Mesendoderm (in vitro differentiated cells): Measurements from ENCODE around the gene P2RY1.

Experiments used
- DNase-seq: peaks from one replicate; pipeline ENCODE4 v3.0.0; 2013
- H2AK5ac ChIP-seq: 2 replicates; pipeline ENCODE4 v1.6.1; 2013; ENCODE audit warnings: low read length, inconsistent platforms
- H2BK120ac ChIP-seq: 2 replicates; pipeline ENCODE4 v1.6.1; 2013; ENCODE audit warnings: low read depth, mild to moderate bottlenecking, low read length, moderate library complexity, mixed read lengths
- H2BK15ac ChIP-seq: replicated peaks from 2 replicates; pipeline ENCODE4 v1.6.1; 2013; ENCODE audit warnings: low read depth, mild to moderate bottlenecking, moderate library complexity
- H2BK5ac ChIP-seq: 2 replicates; pipeline ENCODE4 v1.6.1; 2013; ENCODE audit warnings: low read length, inconsistent platforms
- H3K18ac ChIP-seq: 2 replicates; pipeline ENCODE4 v1.6.1; 2013; ENCODE audit warnings: mild to moderate bottlenecking, low read length, mixed read lengths
- H3K23ac ChIP-seq: one replicate; pipeline ENCODE4 v1.6.1; 2013; ENCODE audit warnings: low read length
- H3K27ac ChIP-seq: 2 replicates; pipeline ENCODE4 v1.5.1; 2013; ENCODE audit warnings: low read depth, mild to moderate bottlenecking, inconsistent platforms, low read length, moderate library complexity
- H3K27me3 ChIP-seq: 2 replicates; pipeline ENCODE4 v1.6.1; 2013; ENCODE audit warnings: low read length, control low read depth, mild to moderate bottlenecking, inconsistent platforms; ENCODE audit not compliant: insufficient read depth, poor library complexity
- H3K36me3 ChIP-seq: 2 replicates; pipeline ENCODE4 v1.6.1; 2013; ENCODE audit warnings: low read length, inconsistent platforms; ENCODE audit not compliant: control insufficient read depth, insufficient read depth
- H3K4ac ChIP-seq: one replicate; pipeline ENCODE4 v1.6.1; 2013; ENCODE audit warnings: low read depth, mild to moderate bottlenecking, low read length, moderate library complexity
- H3K4me1 ChIP-seq: 2 replicates; pipeline ENCODE4 v1.6.1; 2013; ENCODE audit warnings: low read depth, low read length, inconsistent platforms; ENCODE audit not compliant: control insufficient read depth
- H3K4me2 ChIP-seq: 2 replicates; pipeline ENCODE4 v1.6.1; 2013; ENCODE audit warnings: low read length
- H3K4me3 ChIP-seq: 2 replicates; pipeline ENCODE4 v1.5.1; 2013; ENCODE audit warnings: mild to moderate bottlenecking, low read length
- H3K56ac ChIP-seq: one replicate; pipeline ENCODE4 v1.6.1; 2013; ENCODE audit warnings: low read length
- H3K79me1 ChIP-seq: 2 replicates; pipeline ENCODE4 v1.6.1; 2013; ENCODE audit warnings: low read length, inconsistent platforms
- H3K79me2 ChIP-seq: 2 replicates; pipeline ENCODE4 v1.6.1; 2013; ENCODE audit warnings: mild to moderate bottlenecking, low read length; ENCODE audit not compliant: control insufficient read depth, insufficient read depth
- H3K9ac ChIP-seq: 2 replicates; pipeline ENCODE4 v1.6.1; 2013; ENCODE audit warnings: low read length, inconsistent platforms
- H4K5ac ChIP-seq: one replicate; pipeline ENCODE4 v1.6.1; 2013; ENCODE audit warnings: low read length
- H4K8ac ChIP-seq: one replicate; pipeline ENCODE4 v1.6.1; 2013; ENCODE audit warnings: low read depth, mild to moderate bottlenecking, control low read depth, low read length, moderate library complexity
- WGBS: extraction: QIAGEN DNeasy Blood & Tissue Kit; methylation state at CpG from one replicate; pipeline ENCODE4 v1.1.7; 2013; ENCODE audit warnings: low lambda C conversion rate, missing lambda C conversion rate; ENCODE audit not compliant: insufficient coverage; ENCODE audit errors: extremely low coverage; 5-methylcytosine and 5-hydroxymethylcytosine counted together

Gene P2RY1

GRCh38 chr3:152834191-152834775, 648 bp upstream of the P2RY1 start:
- peak overlapping the region; percentile 46 for H3K27ac ChIP-seq
- no peak overlapping the region for H3K18ac ChIP-seq
- peak overlapping the region; percentile 54 for H3K4me2 ChIP-seq
- no peak overlapping the region for H3K23ac ChIP-seq
- no peak overlapping the region for H2BK5ac ChIP-seq
- H3K79me2 ChIP-seq = peaks cover 10% of the 10 kb centered on the region
- H3K4ac ChIP-seq = no peak overlapping the region
- no peak overlapping the region for H2AK5ac ChIP-seq
- WGBS = no CpG with 5 or more reads among the region's 17 CpGs
- H4K5ac ChIP-seq = no peak overlapping the region
- no peaks in the 10 kb centered on the region for H3K27me3 ChIP-seq
- peak overlapping the region; percentile 72 for H3K4me3 ChIP-seq
- no peak overlapping the region for H2BK15ac ChIP-seq
- H3K36me3 ChIP-seq = no peaks in the 10 kb centered on the region
- H3K4me1 ChIP-seq = no peaks in the 10 kb centered on the region
- DNase-seq = no peak
- H3K56ac ChIP-seq = peak overlapping the region; percentile 94
- H3K9ac ChIP-seq = peak overlapping the region; percentile 92
- no peak overlapping the region for H2BK120ac ChIP-seq
- no peak overlapping the region for H4K8ac ChIP-seq
- H3K79me1 ChIP-seq = no peaks in the 10 kb centered on the region

- Histone ChIP-seq H4K8ac (no peak overlapping the region), H2BK5ac (no peak overlapping the region), H3K79me1 (no peaks in the 10 kb centered on the region), H2BK15ac (no peak overlapping the region), H4K5ac (no peak overlapping the region), H2BK120ac (no peak overlapping the region), H3K4me2 (peak overlapping the region; percentile 54), H3K23ac (peak overlapping the region; percentile 83), H3K27me3 (no peaks in the 10 kb centered on the region), H3K36me3 (no peaks in the 10 kb centered on the region), H3K4me1 (no peaks in the 10 kb centered on the region), H3K27ac (peak overlapping the region; percentile 46), H3K4ac (peak overlapping the region; percentile 41), H3K18ac (peak overlapping the region; percentile 35), H3K79me2 (peaks cover 10% of the 10 kb centered on the region), H3K56ac (peak overlapping the region; percentile 94), H2AK5ac (no peak overlapping the region), H3K4me3 (peak overlapping the region; percentile 72), H3K9ac (peak overlapping the region; percentile 92)
- no CpG with 5 or more reads among the region's 47 CpGs for WGBS
- peak; percentile 51 for DNase-seq
Measured at GRCh38 chr3:152835601-152836102, 721 bp downstream of the P2RY1 start.

GRCh38 chr3:152836269-152836668, 1.3 kb downstream of the P2RY1 start:
- H3K18ac ChIP-seq = no peak overlapping the region
- WGBS = no CpG with 5 or more reads among the region's 14 CpGs
- no peak overlapping the region for H3K23ac ChIP-seq
- H3K56ac ChIP-seq = peak overlapping the region; percentile 94
- DNase-seq = no peak
- H2BK15ac ChIP-seq = no peak overlapping the region
- H4K5ac ChIP-seq = no peak overlapping the region
- H3K79me1 ChIP-seq = no peaks in the 10 kb centered on the region
- peak overlapping the region; percentile 92 for H3K9ac ChIP-seq
- H3K27ac ChIP-seq = no peak overlapping the region
- no peaks in the 10 kb centered on the region for H3K27me3 ChIP-seq
- no peak overlapping the region for H2AK5ac ChIP-seq
- H3K36me3 ChIP-seq = no peaks in the 10 kb centered on the region
- peaks cover 10% of the 10 kb centered on the region for H3K79me2 ChIP-seq
- peak overlapping the region; percentile 72 for H3K4me3 ChIP-seq
- no peak overlapping the region for H4K8ac ChIP-seq
- H3K4ac ChIP-seq = no peak overlapping the region
- H2BK5ac ChIP-seq = no peak overlapping the region
- peak overlapping the region; percentile 54 for H3K4me2 ChIP-seq
- H3K4me1 ChIP-seq = no peaks in the 10 kb centered on the region
- no peak overlapping the region for H2BK120ac ChIP-seq

- no peaks in the 10 kb centered on the region for H3K79me1 ChIP-seq
- no CpG with 5 or more reads among the region's 1 CpG for WGBS
Measured at GRCh38 chr3:152839511-152839910, 4.6 kb downstream of the P2RY1 start.

GRCh38 chr3:152841131-152841530, 6.2 kb downstream of the P2RY1 start:
- Histone ChIP-seq H3K9ac (no peak overlapping the region), H3K4ac (no peak overlapping the region), H2BK120ac (no peak overlapping the region), H2AK5ac (no peak overlapping the region), H3K79me2 (peaks cover 5% of the 10 kb centered on the region), H4K8ac (no peak overlapping the region), H3K4me2 (no peak overlapping the region), H3K27ac (no peak overlapping the region), H3K36me3 (no peaks in the 10 kb centered on the region), H3K79me1 (no peaks in the 10 kb centered on the region), H3K27me3 (no peaks in the 10 kb centered on the region), H3K4me1 (no peaks in the 10 kb centered on the region), H3K18ac (no peak overlapping the region), H3K4me3 (no peak overlapping the region), H3K23ac (no peak overlapping the region), H2BK15ac (no peak overlapping the region), H4K5ac (no peak overlapping the region), H2BK5ac (no peak overlapping the region), H3K56ac (no peak overlapping the region)
- WGBS = no CpG with 5 or more reads among the region's 1 CpG
- no peak for DNase-seq

More at GRCh38 chr3:152839511-152839910, 4.6 kb downstream of the P2RY1 start:
- H3K23ac ChIP-seq = no peak overlapping the region
- no peak overlapping the region for H3K56ac ChIP-seq
- no peak overlapping the region for H4K5ac ChIP-seq
- no peak overlapping the region for H3K9ac ChIP-seq
- H3K27me3 ChIP-seq = no peaks in the 10 kb centered on the region
- no peak overlapping the region for H3K18ac ChIP-seq
- no peak for DNase-seq
- peaks cover 10% of the 10 kb centered on the region for H3K79me2 ChIP-seq
- no peak overlapping the region for H2BK5ac ChIP-seq
- no peak overlapping the region for H4K8ac ChIP-seq
- no peaks in the 10 kb centered on the region for H3K36me3 ChIP-seq
- H2BK120ac ChIP-seq = no peak overlapping the region
- H3K4me1 ChIP-seq = no peaks in the 10 kb centered on the region
- no peak overlapping the region for H2BK15ac ChIP-seq
- no peak overlapping the region for H3K4me2 ChIP-seq
- no peak overlapping the region for H3K4me3 ChIP-seq
- no peak overlapping the region for H3K4ac ChIP-seq
- H3K27ac ChIP-seq = no peak overlapping the region
- H2AK5ac ChIP-seq = no peak overlapping the region

- Histone ChIP-seq H4K5ac (no peak overlapping the region), H3K23ac (no peak overlapping the region), H3K79me2 (peaks cover 3% of the 10 kb centered on the region), H2BK120ac (no peak overlapping the region), H3K4me1 (no peaks in the 10 kb centered on the region), H4K8ac (no peak overlapping the region), H3K36me3 (no peaks in the 10 kb centered on the region), H3K4me2 (no peak overlapping the region), H2AK5ac (no peak overlapping the region), H3K56ac (no peak overlapping the region), H2BK5ac (no peak overlapping the region), H3K18ac (no peak overlapping the region), H2BK15ac (no peak overlapping the region), H3K27me3 (no peaks in the 10 kb centered on the region), H3K9ac (no peak overlapping the region), H3K4ac (no peak overlapping the region), H3K79me1 (no peaks in the 10 kb centered on the region), H3K27ac (no peak overlapping the region), H3K4me3 (no peak overlapping the region)
- DNase-seq = no peak
Measured at GRCh38 chr3:152842413-152842812, 7.5 kb downstream of the P2RY1 start.
